Bronchial epithelial cell (primary cell): Measurements from ENCODE around the gene RBSN. TPM values are rescaled to one million over a fixed set of nuclear protein-coding genes. Genes with fewer than 3 reads are reported as not detected.

ENCODE experiments used
- DNase-seq: peaks from one replicate; pipeline ENCODE4 v3.0.0-alpha.2; 2010; ENCODE audit warnings: low read depth
- FAIRE-seq: peaks from 2 replicates; lab custom pipeline; 2011; peaks lifted over from hg19 to GRCh38; lab: Jason Lieb, UNC
- H3K27me3 ChIP-seq: 2 replicates; pipeline ENCODE4 v1.5.1; 2011; ENCODE audit warnings: low read length; ENCODE audit not compliant: control insufficient read depth, insufficient read depth
- H3K36me3 ChIP-seq: 2 replicates; pipeline ENCODE4 v1.5.1; 2011; ENCODE audit warnings: low read length; ENCODE audit not compliant: control insufficient read depth, insufficient read depth
- H3K4me3 ChIP-seq: 2 replicates; pipeline ENCODE4 v1.5.1; 2011; ENCODE audit warnings: mild to moderate bottlenecking, low read depth, low read length, control low read depth
- total RNA-seq: library from RNA; depleted of rRNA; stranded (reverse); fragments of >200 nt; gene quantifications from 2 replicates; pipeline ENCODE4 v1.2.1, GENCODE V29; 2014
- TF ChIP-seq, protein P1 (sequence below): IDR thresholded peaks from 2 replicates; pipeline ENCODE4 v1.5.1; 2011; ENCODE audit warnings: mild to moderate bottlenecking, moderate library complexity, low read length, control low read depth, inconsistent platforms; ENCODE audit not compliant: insufficient read depth, severe bottlenecking

The RBSN gene
- total RNA-seq, 1 donor from 2014 or later, result 32.9 TPM

GRCh38 chr3:15069441-15069840 is 29.5 kb downstream of the RBSN start:
- DNase-seq (no peak), FAIRE-seq (no peak)
- TF ChIP-seq, protein P1, sequence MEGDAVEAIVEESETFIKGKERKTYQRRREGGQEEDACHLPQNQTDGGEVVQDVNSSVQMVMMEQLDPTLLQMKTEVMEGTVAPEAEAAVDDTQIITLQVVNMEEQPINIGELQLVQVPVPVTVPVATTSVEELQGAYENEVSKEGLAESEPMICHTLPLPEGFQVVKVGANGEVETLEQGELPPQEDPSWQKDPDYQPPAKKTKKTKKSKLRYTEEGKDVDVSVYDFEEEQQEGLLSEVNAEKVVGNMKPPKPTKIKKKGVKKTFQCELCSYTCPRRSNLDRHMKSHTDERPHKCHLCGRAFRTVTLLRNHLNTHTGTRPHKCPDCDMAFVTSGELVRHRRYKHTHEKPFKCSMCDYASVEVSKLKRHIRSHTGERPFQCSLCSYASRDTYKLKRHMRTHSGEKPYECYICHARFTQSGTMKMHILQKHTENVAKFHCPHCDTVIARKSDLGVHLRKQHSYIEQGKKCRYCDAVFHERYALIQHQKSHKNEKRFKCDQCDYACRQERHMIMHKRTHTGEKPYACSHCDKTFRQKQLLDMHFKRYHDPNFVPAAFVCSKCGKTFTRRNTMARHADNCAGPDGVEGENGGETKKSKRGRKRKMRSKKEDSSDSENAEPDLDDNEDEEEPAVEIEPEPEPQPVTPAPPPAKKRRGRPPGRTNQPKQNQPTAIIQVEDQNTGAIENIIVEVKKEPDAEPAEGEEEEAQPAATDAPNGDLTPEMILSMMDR, result no peak
- H3K27me3 ChIP-seq, result no peaks in the 10 kb centered on the region
- peaks cover 6% of the 10 kb centered on the region for H3K36me3 ChIP-seq
- no peak overlapping the region for H3K4me3 ChIP-seq

GRCh38 chr3:15066467-15066866 is 32.5 kb downstream of the RBSN start:
- FAIRE-seq, result no peak
- DNase-seq, result no peak
- no peak overlapping the region for H3K4me3 ChIP-seq
- TF ChIP-seq, protein P1, result no peak
- no peaks in the 10 kb centered on the region for H3K27me3 ChIP-seq
- no peaks in the 10 kb centered on the region for H3K36me3 ChIP-seq

GRCh38 chr3:15065550-15066007 is 33.4 kb downstream of the RBSN start:
- H3K4me3 ChIP-seq, result peak overlapping the region; percentile 97
- DNase-seq (no peak), FAIRE-seq (no peak)
- no peaks in the 10 kb centered on the region for H3K27me3 ChIP-seq
- TF ChIP-seq, protein P1, result no peak
- H3K36me3 ChIP-seq, result no peaks in the 10 kb centered on the region

- TF ChIP-seq, protein P1, result no peak
- Histone ChIP-seq H3K27me3 (no peaks in the 10 kb centered on the region), H3K36me3 (no peaks in the 10 kb centered on the region), H3K4me3 (peak within 1 kb of the TSS; percentile 97)
- DNase-seq (peak; percentile 90), FAIRE-seq (no peak)
Measured at GRCh38 chr3:15064835-15065549, 34.0 kb downstream of the RBSN start, which contains the start of gene MRPS25. MRPS25 (minus strand) TSS chr3:15065315; CDS start chr3:15065194, 121 bp downstream.

- FAIRE-seq (no peak), DNase-seq (peak; percentile 30)
- TF ChIP-seq, protein P1, result no peak
- Histone ChIP-seq H3K27me3 (no peaks in the 10 kb centered on the region), H3K4me3 (peak overlapping the region; percentile 97), H3K36me3 (no peaks in the 10 kb centered on the region)
Measured at GRCh38 chr3:15064299-15064834, 34.6 kb downstream of the RBSN start.
